HG02623 (cell line): ENCODE data around the gene DNAI7.

Experiments
- ATAC-seq: cut with Tn5 transposase; IDR thresholded peaks from one replicate; pipeline ENCODE4 v1.9.1; 2021; ENCODE audit warnings: moderate library complexity; ENCODE audit not compliant: unreplicated experiment

DNAI7 gene

GRCh38 chr12:25195056-25195971 lies at the start of gene DNAI7, which contains the start of gene ETFRF1:
Gene DNAI7, minus strand, starts transcription at chr12:25195160. Its CDS starts 82 bp downstream, at chr12:25195078.
Gene ETFRF1, plus strand, starts transcription at chr12:25195237. Its CDS starts 8,720 bp downstream, at chr12:25203957.
- ATAC-seq, result peak; percentile 95

GRCh38 chr12:25243680-25243990 lies 48.7 kb upstream of the DNAI7 start:
- ATAC-seq, result no peak

- no peak for ATAC-seq
Observed at GRCh38 chr12:25242981-25243679, 48.2 kb upstream of the DNAI7 start.

GRCh38 chr12:25241167-25242020 lies 46.4 kb upstream of the DNAI7 start:
- ATAC-seq, result no peak

- ATAC-seq, result no peak
Observed at GRCh38 chr12:25236626-25237025, 41.7 kb upstream of the DNAI7 start.

- no peak for ATAC-seq
Observed at GRCh38 chr12:25236190-25236589, 41.2 kb upstream of the DNAI7 start.

GRCh38 chr12:25213338-25213737 lies 18.4 kb upstream of the DNAI7 start:
- ATAC-seq, result no peak

GRCh38 chr12:25208554-25208953 lies 13.6 kb upstream of the DNAI7 start:
- ATAC-seq, result no peak

GRCh38 chr12:25207846-25208245 lies 12.9 kb upstream of the DNAI7 start:
- no peak for ATAC-seq

GRCh38 chr12:25207411-25207810 lies 12.5 kb upstream of the DNAI7 start:
- ATAC-seq, result no peak

- no peak for ATAC-seq
Observed at GRCh38 chr12:25202137-25202536, 7.2 kb upstream of the DNAI7 start.

- no peak for ATAC-seq
Observed at GRCh38 chr12:25200703-25201102, 5.7 kb upstream of the DNAI7 start.

GRCh38 chr12:25197608-25198007 lies 2.6 kb upstream of the DNAI7 start:
- ATAC-seq, result no peak

- ATAC-seq, result no peak
Observed at GRCh38 chr12:25194722-25195055, 271 bp downstream of the DNAI7 start.

- ATAC-seq, result no peak
Observed at GRCh38 chr12:25194214-25194613, 746 bp downstream of the DNAI7 start.

- no peak for ATAC-seq
Observed at GRCh38 chr12:25190793-25191192, 4.2 kb downstream of the DNAI7 start.

- ATAC-seq, result no peak
Observed at GRCh38 chr12:25189656-25190055, 5.3 kb downstream of the DNAI7 start.

GRCh38 chr12:25187781-25188180 lies 7.2 kb downstream of the DNAI7 start:
- ATAC-seq, result no peak

GRCh38 chr12:25186788-25187402 lies 8.1 kb downstream of the DNAI7 start:
- ATAC-seq, result peak; percentile 90

GRCh38 chr12:25186038-25186787 lies 8.7 kb downstream of the DNAI7 start:
- peak; percentile 53 for ATAC-seq
